Measurements from ENCODE around the gene ATF7IP2.
"Not testable (repeated sequence)": the region's sequence is repeated elsewhere in the genome, so short reads cannot be mapped to it uniquely, and the experiment has no call there.

Gene ATF7IP2, protein sequence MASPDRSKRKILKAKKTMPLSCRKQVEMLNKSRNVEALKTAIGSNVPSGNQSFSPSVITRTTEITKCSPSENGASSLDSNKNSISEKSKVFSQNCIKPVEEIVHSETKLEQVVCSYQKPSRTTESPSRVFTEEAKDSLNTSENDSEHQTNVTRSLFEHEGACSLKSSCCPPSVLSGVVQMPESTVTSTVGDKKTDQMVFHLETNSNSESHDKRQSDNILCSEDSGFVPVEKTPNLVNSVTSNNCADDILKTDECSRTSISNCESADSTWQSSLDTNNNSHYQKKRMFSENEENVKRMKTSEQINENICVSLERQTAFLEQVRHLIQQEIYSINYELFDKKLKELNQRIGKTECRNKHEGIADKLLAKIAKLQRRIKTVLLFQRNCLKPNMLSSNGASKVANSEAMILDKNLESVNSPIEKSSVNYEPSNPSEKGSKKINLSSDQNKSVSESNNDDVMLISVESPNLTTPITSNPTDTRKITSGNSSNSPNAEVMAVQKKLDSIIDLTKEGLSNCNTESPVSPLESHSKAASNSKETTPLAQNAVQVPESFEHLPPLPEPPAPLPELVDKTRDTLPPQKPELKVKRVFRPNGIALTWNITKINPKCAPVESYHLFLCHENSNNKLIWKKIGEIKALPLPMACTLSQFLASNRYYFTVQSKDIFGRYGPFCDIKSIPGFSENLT

DNA sequence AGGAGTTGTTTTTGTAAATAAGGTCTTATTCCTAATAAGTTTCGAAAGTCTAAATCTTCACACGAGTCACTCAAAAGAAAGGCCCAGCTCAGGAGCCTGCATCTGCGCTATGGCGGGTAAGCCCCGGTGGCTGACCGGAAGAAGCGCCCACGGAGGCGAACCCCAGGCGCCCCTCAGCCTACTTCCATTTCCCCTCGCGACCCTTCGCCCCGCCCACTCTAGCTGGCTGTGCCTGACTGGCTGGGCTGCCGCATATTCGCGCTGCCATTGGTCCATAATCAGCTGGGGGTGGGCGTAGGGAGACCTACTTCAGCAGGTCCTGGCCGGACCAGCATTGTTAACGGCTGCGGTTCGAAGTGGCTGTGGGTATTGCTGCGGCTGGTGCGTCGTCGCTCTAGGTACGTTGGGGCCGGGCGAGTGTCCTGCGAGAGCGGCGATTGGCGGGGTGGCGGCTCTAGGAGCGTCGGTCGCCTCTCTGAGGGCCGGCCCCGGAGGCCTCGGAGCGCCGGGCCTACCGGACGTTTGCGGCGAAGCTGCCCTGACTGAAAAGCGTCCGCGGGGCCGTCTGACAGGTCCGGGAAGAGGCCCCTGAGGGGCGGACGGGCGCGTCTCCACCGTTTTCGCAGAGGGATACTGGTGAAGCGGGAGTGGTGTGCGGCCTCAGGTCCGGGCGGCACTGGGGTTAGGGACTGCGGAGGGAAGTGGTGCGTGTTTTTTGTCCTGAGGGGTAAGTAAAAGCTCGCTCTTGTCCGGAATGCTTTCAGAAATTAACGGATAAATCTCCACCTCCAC is at the start of gene ATF7IP2:
ATF7IP2 (plus strand) TSS at position 337 of the 792 bp plus-strand sequence. CDS start 44,560 bp downstream, outside the sequence.
- peak; percentile 70 to 89 for DNase-seq (ENCODE audit: low read depth in 1 of 2, low spot score in 1 of 2)

DNA sequence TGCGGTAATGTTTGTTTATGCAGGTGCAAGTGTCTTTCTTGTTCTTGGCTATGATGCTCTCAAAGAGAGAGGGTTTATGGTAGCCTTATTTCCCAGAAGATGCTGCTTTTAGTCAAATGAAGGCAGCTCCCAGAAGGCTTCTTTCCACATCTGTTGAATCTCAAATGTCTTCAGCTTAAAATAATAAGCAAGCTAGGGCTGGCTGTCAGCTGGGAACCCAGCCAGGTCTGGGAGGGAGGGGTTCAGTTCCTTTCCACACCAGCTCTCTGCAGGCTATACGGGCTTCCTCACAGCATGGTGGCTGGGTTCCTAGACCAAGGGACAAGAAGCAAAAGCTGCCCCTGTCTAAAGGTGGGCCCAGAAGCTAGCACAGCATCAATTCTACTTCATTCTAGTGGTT is 47.4 kb upstream of the ATF7IP2 start:
- DNase-seq (ENCODE audit: low read depth in 1 of 2, low spot score in 1 of 2), result no peak

DNA sequence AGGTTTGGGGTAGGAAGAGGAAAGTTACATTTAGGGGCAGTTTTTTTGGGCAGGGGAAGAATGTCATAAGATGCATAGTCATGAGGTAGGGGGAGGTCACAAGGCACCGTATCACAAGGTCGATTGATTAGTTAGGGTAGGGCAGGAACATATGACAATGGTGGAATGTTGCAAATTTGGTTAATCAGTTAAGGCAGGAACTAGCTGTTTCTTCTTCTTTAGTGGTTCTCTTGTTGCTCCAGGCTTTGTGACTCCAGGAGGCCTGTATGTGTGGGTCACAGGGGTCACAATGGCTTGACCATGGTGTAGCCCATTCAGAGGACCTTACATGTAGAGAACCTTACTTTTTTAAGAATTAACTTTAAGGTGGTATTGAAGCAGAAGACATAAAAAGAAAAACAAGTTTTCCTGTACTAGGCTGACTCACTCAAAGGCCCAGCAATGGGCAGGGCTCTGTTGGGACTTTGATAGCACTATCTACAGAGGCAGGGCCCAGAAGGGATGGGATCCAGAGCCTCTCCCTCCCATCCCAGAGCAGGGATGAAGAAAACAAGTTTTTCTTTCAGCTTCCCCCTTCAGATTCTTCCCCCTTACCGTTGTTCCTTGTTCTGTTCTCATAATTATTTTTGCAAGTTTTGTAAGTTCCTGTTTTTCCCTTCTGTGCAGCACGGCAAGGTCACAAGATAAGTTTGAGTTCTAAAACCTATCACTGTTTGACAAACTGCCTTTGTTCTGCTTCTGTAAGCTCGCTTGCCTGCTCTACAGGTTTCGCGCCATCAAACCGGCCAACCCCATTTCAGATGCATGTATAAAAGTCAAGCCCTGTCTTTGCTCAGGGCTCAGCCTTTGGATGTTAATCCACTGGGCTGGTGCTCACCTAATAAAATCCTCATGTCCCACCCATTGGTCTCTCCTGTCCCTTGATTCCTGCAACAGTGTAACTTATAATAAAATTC is 45.8 kb upstream of the ATF7IP2 start:
- no peak for DNase-seq (ENCODE audit: low read depth in 1 of 2, low spot score in 1 of 2)

DNA sequence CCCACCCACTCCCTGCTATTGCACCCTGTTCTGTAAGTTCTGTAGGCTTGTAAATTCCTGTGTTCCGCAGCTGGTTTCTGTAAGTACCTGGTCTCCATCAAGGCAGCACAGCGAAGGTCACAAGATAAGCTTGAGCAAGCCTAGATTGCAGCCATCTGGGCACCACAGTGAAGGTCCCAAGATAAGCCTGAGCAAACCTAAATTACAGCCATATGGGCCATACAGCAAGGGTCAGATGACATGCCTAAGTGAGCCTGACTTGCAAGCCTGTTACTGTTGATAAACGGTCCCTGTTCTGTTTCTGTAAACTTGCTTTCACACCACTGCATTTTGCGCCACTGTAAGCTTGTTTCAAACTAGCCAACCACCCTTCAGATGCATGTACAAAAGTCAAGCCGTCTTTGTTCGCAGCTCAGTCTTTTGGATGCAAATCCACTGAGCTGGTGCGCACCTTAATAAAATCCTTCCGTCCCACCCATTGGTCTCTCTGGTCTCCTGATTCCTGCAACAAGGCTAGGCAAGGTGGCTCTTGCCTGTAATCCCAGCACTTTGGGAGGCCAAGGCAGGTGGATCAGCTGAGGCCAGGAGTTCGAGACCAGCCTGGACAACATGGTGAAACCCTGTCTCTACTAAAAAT is 42.6 kb upstream of the ATF7IP2 start:
- no peak for DNase-seq (ENCODE audit: low read depth in 1 of 2, low spot score in 1 of 2)

DNA sequence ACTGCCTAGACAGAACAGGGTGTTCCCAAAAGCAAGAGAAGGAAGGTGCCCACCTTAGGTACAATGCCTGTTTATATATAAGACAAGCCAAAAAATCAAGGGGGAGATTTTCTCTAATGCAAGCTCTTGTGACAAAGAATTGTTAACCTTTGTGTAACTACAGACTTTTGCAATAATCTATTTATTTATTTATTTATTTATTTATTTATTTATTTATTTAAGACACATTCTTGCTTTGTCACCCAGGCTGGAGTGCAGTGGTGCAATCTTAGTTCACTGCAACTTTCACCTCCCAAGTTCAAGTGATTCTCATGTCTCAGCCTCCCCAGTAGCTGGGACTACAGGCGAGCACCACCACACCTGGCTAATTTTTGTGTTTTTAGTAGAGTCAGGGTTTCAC is 41.2 kb upstream of the ATF7IP2 start:
- DNase-seq (ENCODE audit: low read depth in 1 of 2, low spot score in 1 of 2), result not testable (repeated sequence)

DNA sequence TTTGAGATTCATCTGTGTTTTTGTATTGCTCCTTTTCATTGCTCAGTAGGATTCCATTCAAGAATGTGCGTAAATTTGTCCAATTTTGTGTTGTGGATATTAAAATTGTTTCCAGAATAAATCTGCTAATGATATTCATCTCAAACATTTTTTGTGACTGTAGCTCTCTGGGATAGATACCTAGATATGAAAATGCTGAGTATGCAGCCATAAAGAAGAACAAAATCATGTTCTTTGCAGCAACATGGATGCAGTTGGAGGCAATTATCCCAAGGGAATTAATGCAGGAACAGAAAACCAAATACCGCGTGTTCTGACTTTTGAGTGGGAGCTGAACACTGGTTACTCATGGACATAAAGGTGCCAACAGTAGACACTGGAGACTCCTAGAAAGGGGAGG is 40.2 kb upstream of the ATF7IP2 start:
- DNase-seq (ENCODE audit: low read depth in 1 of 2, low spot score in 1 of 2), result no peak

DNA sequence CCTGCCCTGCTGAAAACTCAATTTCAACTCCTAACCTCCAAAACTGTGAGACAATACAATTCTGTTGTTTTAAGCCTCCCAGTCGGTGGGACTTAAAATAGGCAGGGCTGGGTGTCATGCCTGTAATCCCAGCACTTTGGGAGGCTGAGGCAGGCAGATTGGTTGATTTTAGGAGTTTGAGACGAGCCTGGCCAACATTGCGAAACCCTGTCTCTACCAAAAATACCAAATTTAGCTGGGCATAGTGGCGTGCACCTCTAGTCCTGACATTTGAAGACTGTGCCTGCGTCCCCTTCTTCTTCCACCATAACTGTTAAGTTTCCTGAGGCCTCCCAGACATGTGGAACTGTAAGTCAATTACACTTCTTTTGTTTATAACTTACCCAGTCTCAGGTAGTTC is 36.0 kb upstream of the ATF7IP2 start:
- no peak for DNase-seq (ENCODE audit: low read depth in 1 of 2, low spot score in 1 of 2)

DNA sequence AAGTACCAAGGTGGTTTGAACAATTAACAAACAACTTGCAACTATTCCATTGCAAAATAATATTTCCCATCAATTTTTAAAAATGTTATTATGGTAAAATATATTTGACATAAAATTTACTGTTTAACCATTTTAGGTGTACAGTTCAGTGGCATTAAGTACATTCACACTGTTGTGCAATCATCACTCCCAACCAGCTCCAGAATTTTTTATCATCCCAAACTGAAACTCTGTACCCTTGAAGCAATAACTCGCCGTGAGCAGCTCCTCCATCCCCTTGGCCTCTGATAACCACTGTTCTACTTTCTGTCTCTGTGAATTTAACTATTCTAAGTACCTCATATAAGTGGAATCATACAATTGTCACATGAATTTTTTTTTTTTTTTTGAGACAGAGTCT is 33.6 kb upstream of the ATF7IP2 start:
- no peak for DNase-seq (ENCODE audit: low read depth in 1 of 2, low spot score in 1 of 2)

DNA sequence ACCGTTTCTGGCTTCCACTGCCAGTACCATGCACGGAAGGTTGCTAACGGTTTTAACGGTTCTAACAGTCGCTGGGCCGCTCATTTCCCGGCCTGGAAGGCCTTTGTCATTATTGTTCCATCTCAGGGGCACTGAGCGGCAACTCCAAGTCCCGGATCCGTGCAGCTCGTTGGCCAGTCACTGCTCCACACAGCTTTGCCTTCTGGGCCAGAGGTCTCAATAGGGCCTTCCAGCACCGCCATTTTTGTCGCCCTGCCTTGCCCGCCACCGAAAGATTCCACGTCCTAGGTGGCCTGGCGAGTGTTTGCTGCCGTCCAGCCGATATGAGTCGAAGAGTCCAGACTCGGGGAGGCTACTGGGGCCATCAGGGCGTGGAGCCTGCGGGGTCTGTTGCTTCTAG is 30.3 kb upstream of the ATF7IP2 start:
- DNase-seq (ENCODE audit: low read depth in 1 of 2, low spot score in 1 of 2), result no peak

DNA sequence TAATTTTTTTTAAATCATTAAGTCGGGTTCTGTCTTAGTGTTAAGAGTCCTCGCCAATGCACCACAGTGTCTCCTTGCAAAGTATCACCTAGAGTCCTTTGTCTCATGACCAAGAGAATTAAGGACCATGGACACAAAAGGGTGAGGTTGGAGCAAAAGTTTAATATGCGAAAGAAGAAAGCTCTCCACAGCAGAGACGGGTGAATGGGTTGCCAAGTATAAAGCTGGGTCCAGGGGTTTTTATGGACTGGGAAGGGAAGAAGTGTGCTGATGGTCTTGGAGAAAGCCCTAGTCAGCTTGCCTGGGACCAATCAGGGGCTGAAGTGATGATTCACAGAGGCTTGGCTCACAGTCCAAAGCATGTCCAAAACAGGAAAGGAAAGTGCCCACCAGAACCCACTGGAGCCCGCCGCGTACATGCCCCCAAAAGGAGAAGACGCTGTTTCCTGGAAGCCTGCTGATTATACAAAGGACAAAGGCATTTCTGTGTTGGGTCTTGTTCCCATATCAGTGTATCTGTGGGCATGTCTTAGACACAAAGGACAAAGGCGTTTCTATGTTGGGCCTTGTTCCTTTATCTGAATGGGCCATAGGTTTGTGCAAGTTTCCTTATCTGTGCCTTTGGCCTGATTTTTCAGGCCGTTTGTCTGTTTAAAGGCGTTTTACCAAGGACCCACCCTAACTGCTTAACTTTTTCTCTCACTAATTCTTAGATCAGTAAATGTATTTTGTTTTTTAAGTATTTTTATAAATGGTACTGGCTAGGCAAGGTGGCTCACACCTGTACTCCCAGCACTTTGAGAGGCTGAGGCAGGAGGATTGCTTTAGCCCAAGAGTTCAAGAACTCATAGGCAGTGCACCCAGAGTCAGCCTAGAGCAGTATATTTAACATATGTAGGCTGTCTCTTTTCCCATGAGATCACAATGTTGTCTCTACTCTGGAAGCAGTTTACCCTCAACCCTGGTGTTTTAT is 28.7 kb upstream of the ATF7IP2 start:
- DNase-seq (ENCODE audit: low read depth in 1 of 2, low spot score in 1 of 2), result no peak

DNA sequence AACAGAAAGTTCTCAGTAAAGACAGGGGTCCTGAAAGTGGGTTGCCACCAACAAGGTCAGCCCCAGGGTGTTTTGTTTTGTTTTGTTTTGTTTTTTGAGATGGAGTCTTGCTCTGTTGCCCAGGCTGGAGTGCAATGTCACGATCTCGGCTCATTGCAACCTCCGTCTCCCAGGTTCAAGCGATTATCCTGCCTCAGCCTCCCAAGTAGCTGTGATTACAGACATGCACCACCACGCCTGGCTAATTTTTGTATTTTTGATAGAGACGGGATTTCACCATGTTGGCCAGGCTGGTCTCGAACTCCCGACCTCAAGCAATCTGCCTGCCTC is 24.1 kb upstream of the ATF7IP2 start:
- DNase-seq (ENCODE audit: low read depth in 1 of 2, low spot score in 1 of 2), result not testable (repeated sequence)

DNA sequence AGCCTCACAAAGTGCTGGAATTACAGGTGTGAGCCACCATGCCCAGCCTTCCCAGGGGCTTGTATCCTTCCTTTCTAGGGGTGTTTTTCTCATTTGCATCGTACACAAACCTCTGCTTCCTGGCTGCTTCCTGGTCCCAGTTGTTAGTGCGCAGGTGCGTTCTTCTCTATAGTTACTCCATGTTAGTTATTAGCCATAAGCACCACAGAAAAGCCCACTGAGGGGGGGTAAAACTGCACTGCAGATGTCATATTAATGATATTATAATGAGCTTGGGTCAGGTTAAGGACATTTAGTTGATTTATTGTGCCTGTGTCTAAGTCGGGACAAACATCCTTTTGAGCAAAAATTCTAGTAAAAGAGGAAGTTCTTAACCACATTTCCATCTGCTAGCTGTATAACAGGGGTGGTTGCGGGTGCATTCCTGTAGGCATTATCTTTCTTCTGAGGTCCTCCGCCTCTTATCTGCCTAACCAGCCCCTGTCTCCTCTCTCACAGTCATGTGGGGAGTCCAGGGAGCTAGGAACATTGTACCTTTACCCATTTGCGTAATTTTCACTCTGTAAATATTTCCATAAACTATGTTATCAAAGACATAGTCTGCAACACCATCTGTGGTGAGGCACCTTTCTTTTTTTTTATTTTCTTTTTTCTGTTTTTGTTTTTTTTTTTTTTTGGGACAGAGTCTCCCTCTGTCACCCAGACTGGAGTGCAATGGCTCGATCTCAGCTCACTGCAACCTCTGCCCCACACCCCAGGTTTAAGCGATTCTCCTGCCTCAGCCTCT is 23.6 kb upstream of the ATF7IP2 start:
- no peak for DNase-seq (ENCODE audit: low read depth in 1 of 2, low spot score in 1 of 2)

DNA sequence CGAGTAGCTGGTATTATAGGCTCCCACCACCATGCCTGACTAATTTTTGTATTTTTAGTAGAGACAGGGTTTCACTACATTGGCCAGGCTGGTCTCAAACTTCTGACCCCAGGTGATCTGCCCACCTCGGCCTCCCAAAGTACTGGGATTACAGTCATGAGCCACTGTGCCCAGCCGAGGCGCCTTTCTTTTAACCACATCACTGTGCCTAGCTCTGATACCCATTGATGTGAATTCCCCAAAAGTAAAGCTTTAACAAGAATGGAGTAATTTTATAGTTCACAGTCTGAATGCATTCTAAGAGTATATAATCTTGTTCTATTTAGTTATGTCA is 23.0 kb upstream of the ATF7IP2 start:
- not testable (repeated sequence) for DNase-seq (ENCODE audit: low read depth in 1 of 2, low spot score in 1 of 2)

DNA sequence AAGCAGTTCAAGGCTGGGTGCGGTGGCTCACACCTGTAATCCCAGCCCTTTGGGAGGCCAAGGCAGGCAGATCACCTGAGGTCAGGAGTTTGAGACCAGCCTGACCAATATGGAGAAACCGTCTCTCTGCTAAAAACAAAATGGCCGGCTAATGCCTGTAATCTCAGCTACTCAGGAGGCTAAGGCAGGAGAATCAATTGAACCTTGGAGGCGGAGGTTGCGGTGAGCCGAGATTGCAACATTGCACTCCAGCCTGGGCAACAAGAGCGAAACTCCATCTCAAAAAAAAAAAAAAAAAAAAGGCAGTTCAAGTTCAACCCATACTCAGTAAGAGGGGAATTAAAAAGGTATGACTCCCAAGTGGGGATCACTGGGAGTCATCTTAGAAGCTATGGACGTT is 19.2 kb upstream of the ATF7IP2 start:
- DNase-seq (ENCODE audit: low read depth in 1 of 2, low spot score in 1 of 2), result not testable (repeated sequence)

DNA sequence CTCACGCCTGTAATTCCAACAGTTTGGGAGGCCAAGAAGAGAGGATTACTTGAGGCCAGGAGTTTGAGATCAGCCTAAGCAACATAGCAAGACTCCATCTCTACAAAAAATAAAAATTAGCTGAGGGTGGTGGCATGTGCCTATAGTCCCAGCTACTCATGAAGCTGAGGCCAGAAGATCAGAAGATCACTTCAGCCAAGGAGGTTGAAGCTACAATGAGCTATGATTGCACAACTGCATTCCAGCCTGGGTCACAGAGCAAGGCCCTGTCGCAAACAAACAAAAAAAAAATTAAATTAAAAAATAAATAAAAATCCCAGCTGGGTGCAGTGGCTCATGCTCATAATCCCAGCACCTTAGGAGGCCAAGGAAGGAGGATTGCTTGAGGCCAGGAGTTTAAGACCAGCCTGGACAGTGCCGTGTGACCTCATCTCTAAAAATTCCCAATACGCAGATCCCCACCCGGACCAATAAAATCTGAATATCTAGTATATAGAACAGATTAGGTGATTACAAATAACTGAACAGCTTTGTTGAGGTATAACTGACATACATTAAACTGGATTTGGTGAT is 18.2 kb upstream of the ATF7IP2 start:
- DNase-seq (ENCODE audit: low read depth in 1 of 2, low spot score in 1 of 2), result no peak

DNA sequence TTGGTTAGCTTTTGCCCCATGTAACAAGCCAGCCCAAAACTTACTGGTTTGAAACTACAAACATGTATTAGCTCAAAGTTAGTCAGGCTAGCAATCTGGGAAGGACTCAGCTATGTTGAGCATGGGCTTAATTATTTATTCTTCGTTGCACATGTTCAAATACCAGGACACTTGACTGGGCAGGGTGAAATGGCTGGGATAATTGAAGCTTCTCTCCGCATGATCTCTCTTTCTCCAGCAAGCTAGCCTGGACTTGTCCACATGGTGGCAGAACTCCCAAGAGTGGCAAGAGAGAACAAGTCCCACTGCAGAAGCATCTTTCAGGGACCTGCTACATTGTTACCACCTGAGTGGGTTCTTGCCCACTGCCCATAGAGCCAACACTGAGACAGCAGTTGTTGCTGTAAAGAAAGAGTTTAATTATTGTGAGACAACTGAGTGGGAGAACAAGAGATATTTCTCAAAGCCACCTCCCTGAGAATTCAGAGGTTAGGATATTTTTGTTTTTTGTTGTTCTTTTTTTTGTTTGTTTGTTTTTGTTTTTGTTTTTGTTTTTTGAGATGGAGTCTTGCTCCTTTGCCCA is 16.8 kb upstream of the ATF7IP2 start:
- no peak for DNase-seq (ENCODE audit: low read depth in 1 of 2, low spot score in 1 of 2)

DNA sequence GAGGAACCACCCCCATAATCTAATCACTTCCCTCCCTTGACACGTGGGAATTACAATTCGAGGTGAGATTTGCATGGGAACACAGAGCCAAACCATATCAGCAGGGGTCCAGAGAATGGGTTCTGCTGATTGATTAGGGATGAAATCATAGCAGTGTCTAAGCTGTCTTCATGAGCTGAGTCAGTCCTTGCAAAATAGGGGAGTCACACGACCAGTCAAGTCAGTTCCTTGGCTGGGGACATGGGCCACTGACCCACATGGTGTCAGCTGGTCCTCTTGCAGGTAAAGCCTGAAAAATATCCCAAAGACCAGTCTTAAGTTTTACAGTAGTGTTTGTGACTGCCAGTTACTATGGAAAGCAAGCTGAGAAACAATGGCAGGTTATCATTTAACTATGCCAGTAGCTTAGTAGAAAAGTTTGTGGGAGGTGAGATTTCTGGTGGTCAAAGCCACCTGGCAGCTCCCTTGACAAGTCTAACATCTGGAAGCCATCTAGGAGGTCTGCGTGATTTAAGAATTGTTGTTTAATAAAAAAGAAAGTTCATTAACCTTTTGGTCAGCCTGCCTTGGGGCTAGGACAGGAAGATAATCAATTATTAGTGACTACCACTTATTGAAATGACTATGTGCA is 15.7 kb upstream of the ATF7IP2 start:
- no peak for DNase-seq (ENCODE audit: low read depth in 1 of 2, low spot score in 1 of 2)
